ENCODE results near the gene PPP1R15B. TPM values are rescaled to one million over a fixed set of nuclear protein-coding genes. Genes with fewer than 3 reads are reported as not detected.

The PPP1R15B gene
- total and polyA plus RNA-seq, 12 donors: 6.8 to 58.9 (median 41.8) TPM

- DNase-seq: no peak
- no peaks in the 10 kb centered on the region for H3K36me3 ChIP-seq (replicated peaks in 1 of 2)
- H3K4me1 ChIP-seq (replicated peaks in 1 of 2): peaks cover 6 to 19% of the 10 kb centered on the region in 2 donors
- no peak overlapping the region for H3K27ac ChIP-seq
- no peaks in the 10 kb centered on the region for H3K9me3 ChIP-seq (replicated peaks in 1 of 3)
- no peaks in the 10 kb centered on the region for H3K27me3 ChIP-seq
- no peak overlapping the region for H3K4me3 ChIP-seq
- intact Hi-C loops (cut with DNase I): no loop called here
- WGBS, 4 donors: 43 to 88% (median 67%) methylated on average over 2 of the region's 2 CpGs
- TF ChIP-seq CTCF (IDR thresholded peaks at IDR 0.05) (no peak), POLR2A (IDR thresholded peaks at IDR 0.05) (no peak)
These were observed 28.9 kb downstream of the PPP1R15B start for GRCh38 chr1:204382714-204383083.

GRCh38 chr1:204380293-204380831 lies 31.3 kb downstream of the PPP1R15B start:
- no peak for DNase-seq
- Histone ChIP-seq H3K9me3 (replicated peaks in 1 of 3) (no peaks in the 10 kb centered on the region), H3K27ac (no peak overlapping the region), H3K36me3 (replicated peaks in 1 of 2) (no peaks in the 10 kb centered on the region), H3K4me3 (no peak overlapping the region), H3K4me1 (replicated peaks in 1 of 2) (peaks cover 11 to 22% of the 10 kb centered on the region in 2 donors), H3K27me3 (no peaks in the 10 kb centered on the region)
- intact Hi-C loops (cut with DNase I): no loop called here
- 75 to 81% (median 77%) methylated on average over 7 to 8 of the region's 8 CpGs for WGBS, 4 donors
- no peak for TF ChIP-seq POLR2A (IDR thresholded peaks at IDR 0.05)
- TF ChIP-seq CTCF (IDR thresholded peaks at IDR 0.05): no peak

- peak overlapping the region in 2 of 4 donors; percentile 45 to 56 for H3K4me3 ChIP-seq
- H3K27me3 ChIP-seq: no peaks in the 10 kb centered on the region
- H3K36me3 ChIP-seq (replicated peaks in 1 of 2): no peaks in the 10 kb centered on the region
- TF ChIP-seq POLR2A (IDR thresholded peaks at IDR 0.05) (no peak), CTCF (IDR thresholded peaks at IDR 0.05) (peak in 2 of 6 experiments; percentile 2 to 17)
- intact Hi-C loops (cut with DNase I): no loop called here
- H3K4me1 ChIP-seq (replicated peaks in 1 of 2): peaks cover 11 to 12% of the 10 kb centered on the region in 2 donors
- DNase-seq: peak in 3 of 7 donors; percentile 33 to 39 (median 35)
- WGBS, 4 donors: 2 to 6% (median 2%) methylated on average over 18 to 55 of the region's 55 CpGs
- H3K27ac ChIP-seq: no peak overlapping the region
- H3K9me3 ChIP-seq (replicated peaks in 1 of 3): no peaks in the 10 kb centered on the region
These were observed 33.6 kb downstream of the PPP1R15B start for GRCh38 chr1:204377800-204378668.

- no peak for TF ChIP-seq POLR2A (IDR thresholded peaks at IDR 0.05)
- TF ChIP-seq CTCF (IDR thresholded peaks at IDR 0.05): no peak
- intact Hi-C loops (cut with DNase I): no loop called here
- Histone ChIP-seq H3K4me3 (peak overlapping the region in 1 of 4 donors; percentile 56), H3K9me3 (replicated peaks in 1 of 3) (no peaks in the 10 kb centered on the region), H3K27me3 (no peaks in the 10 kb centered on the region), H3K4me1 (replicated peaks in 1 of 2) (peaks cover 11 to 12% of the 10 kb centered on the region in 2 donors), H3K27ac (no peak overlapping the region), H3K36me3 (replicated peaks in 1 of 2) (no peaks in the 10 kb centered on the region)
- no peak for DNase-seq
- 59 to 72% (median 62%) methylated on average over 22 to 28 of the region's 28 CpGs for WGBS, 4 donors
These were observed 34.5 kb downstream of the PPP1R15B start for GRCh38 chr1:204376919-204377799.
